ENCODE measurements around the gene ETFB. TPM values are rescaled to one million over a fixed set of nuclear protein-coding genes. Genes with fewer than 3 reads are reported as not detected.
A peak's percentile ranks its signal among the peaks of the same experiment; 100 is the strongest.

ETFB gene
- total RNA-seq, 4 donors from 2014 or later: 56.7 to 69.7 (median 63.6) TPM

DNA sequence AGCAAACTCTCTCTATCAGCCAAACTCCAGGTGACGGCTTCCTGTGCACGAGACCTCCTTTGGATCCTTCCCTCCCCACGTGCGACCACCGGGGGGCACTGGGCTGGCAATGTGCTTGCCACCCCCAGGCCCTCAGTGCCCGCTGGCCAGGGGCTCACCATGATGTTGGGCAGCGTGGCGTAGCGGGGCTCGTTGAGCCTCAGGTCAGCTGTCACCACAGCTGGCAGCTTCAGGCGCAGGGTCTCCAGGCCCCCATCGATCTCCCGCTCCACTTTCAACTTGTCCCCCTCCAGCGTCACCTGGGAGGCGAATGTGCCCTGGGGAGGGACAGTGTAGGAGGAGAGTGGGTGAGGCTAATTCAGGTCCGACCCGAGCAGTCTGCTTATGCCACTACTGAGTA, 19.4 kb downstream of the ETFB start:
- Histone ChIP-seq H3K27me3 (no peaks in the 10 kb centered on the region), H3K27ac (no peak overlapping the region), H3K36me3 (peaks cover 58% of the 10 kb centered on the region), H3K4me3 (no peak overlapping the region), H3K4me1 (no peaks in the 10 kb centered on the region), H3K9me3 (no peaks in the 10 kb centered on the region)
- no peak for DNase-seq (ENCODE audit: low spot score in 2 of 2)
- no CpG with 5 or more reads among the region's 17 CpGs for WGBS
- TF ChIP-seq EP300 (IDR thresholded peaks at IDR 0.05): no peak
- TF ChIP-seq, protein P1, sequence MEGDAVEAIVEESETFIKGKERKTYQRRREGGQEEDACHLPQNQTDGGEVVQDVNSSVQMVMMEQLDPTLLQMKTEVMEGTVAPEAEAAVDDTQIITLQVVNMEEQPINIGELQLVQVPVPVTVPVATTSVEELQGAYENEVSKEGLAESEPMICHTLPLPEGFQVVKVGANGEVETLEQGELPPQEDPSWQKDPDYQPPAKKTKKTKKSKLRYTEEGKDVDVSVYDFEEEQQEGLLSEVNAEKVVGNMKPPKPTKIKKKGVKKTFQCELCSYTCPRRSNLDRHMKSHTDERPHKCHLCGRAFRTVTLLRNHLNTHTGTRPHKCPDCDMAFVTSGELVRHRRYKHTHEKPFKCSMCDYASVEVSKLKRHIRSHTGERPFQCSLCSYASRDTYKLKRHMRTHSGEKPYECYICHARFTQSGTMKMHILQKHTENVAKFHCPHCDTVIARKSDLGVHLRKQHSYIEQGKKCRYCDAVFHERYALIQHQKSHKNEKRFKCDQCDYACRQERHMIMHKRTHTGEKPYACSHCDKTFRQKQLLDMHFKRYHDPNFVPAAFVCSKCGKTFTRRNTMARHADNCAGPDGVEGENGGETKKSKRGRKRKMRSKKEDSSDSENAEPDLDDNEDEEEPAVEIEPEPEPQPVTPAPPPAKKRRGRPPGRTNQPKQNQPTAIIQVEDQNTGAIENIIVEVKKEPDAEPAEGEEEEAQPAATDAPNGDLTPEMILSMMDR (IDR thresholded peaks at IDR 0.05): no peak
- no peak for TF ChIP-seq POLR2AphosphoS5 (IDR thresholded peaks at IDR 0.05)
- no peak for TF ChIP-seq POLR2A (IDR thresholded peaks at IDR 0.05)

DNA sequence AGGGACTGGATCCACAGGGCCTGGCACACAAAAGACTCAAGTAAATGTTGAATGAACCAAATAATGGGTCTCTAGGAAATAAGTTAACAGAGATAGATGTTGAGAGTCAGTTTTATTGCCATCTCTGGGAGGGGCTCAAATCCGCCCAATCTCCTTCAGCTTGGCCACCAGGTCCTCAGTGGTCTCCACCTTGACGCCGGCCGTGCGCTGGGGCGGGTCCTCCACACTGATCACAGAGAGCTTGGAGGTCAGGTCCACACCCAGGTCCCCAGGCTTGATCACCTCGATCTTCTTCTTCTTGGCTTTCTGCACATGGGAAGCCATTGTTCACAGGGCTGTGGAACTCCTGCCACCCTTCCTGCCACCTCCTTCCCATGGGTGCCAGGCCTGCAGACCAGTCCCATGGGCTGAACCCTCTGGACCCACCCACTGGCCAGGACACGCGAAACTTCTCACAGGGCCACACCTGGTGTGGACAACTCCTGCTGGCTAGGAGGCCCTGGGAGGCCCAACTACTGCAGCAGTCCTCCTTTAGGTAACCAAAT, 21.0 kb downstream of the ETFB start:
- Histone ChIP-seq H3K9me3 (no peaks in the 10 kb centered on the region), H3K36me3 (peaks cover 42% of the 10 kb centered on the region), H3K4me1 (peaks cover 3% of the 10 kb centered on the region), H3K27ac (no peak overlapping the region), H3K27me3 (no peaks in the 10 kb centered on the region), H3K4me3 (no peak overlapping the region)
- WGBS: 83% methylated on average over 1 of the region's 9 CpGs
- TF ChIP-seq EP300 (IDR thresholded peaks at IDR 0.05) (no peak), POLR2AphosphoS5 (IDR thresholded peaks at IDR 0.05) (no peak), POLR2A (IDR thresholded peaks at IDR 0.05) (no peak)
- TF ChIP-seq, protein P1 (IDR thresholded peaks at IDR 0.05): no peak
- DNase-seq (ENCODE audit: low spot score in 2 of 2): no peak

DNA sequence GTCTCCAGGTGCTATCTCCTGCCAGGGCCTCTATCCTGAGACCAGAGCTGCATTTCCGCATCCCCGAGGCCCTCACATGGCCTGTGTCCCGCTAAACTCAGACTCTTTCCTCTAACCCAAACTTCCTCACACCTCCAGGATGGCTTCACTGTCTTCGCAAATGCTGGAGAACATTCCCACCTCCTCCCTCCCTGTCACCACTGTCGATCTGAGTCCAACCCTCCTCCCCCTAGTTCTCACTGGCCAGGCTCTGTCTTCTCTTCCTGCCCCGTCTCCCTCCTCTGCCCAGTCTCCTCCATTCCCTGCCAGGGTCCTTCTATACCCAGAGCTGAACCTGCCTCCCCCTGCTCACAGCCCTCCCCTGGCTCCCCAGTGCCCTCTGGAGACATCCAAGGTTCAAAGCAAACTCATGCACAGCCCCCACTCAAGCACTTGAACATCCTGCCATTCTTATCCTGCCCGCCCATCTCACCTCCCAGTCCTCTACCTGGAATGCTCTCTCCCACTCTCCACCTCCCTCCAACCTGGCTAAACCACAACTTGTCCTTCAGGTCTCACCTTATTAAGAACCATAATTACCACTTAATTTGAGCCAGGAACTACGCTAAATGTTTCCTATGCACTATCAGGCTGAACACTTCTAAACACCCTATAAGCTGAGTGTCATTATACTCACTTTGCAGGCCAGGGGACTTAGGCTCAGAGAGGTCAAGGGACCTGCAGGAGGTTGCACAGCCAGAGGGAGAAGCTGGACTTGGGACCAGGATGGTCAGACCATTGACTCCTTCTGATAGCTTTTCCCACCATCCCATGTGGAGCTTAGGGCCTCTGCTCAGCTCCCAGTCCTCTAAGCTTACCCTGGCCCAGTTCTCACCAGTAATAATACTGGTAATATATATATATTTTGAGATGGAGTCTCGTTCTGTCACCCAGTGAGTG, 23.3 kb downstream of the ETFB start:
- Histone ChIP-seq H3K27ac (no peak overlapping the region), H3K9me3 (no peaks in the 10 kb centered on the region), H3K36me3 (peaks cover 30% of the 10 kb centered on the region), H3K4me1 (peaks cover 19% of the 10 kb centered on the region), H3K27me3 (no peaks in the 10 kb centered on the region), H3K4me3 (no peak overlapping the region)
- no peak for DNase-seq (ENCODE audit: low spot score in 2 of 2)
- TF ChIP-seq POLR2A (IDR thresholded peaks at IDR 0.05): no peak
- TF ChIP-seq EP300 (IDR thresholded peaks at IDR 0.05): no peak
- TF ChIP-seq, protein P1 (IDR thresholded peaks at IDR 0.05): no peak
- no peak for TF ChIP-seq POLR2AphosphoS5 (IDR thresholded peaks at IDR 0.05)
- WGBS: 45% methylated on average over 9 of the region's 9 CpGs

DNA sequence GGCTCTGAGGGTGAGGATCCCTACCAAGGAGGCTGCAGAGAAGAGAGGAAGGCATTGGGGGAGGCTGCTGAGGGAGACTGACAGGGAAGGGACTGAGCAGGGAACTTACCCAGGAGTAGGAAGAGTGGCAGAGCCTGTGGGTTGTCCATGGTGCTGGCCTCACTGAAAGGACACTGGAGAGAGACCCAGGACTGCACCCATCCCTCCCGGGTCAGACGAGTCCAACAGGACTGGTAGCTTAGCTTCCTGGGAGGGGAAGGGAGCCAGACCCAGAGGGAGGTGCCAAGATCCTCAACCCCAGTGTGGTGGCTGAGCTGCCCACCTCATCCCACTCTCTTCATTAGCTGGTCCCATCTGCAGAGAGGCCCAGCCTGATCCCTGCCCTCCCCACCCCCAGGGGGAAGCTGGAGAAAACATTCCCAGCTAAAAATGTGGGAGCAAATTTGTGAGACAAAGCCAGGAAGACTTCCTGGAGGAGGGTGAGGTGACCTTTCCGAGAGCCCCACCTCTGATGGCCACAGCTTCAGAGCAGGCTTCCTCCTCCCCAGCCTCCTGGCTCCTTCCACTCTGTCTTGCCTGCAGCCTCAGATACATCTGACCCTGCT, 24.1 kb downstream of the ETFB start, which contains the start of gene VSIG10L:
VSIG10L (minus strand) TSS at position 164 of the 605 bp plus-strand sequence; CDS start at position 149, 15 bp downstream.
- TF ChIP-seq, protein P1 (IDR thresholded peaks at IDR 0.05): no peak
- TF ChIP-seq POLR2A (IDR thresholded peaks at IDR 0.05) (no peak), EP300 (IDR thresholded peaks at IDR 0.05) (no peak), POLR2AphosphoS5 (IDR thresholded peaks at IDR 0.05) (no peak)
- Histone ChIP-seq H3K9me3 (no peaks in the 10 kb centered on the region), H3K4me1 (peaks cover 19% of the 10 kb centered on the region), H3K27ac (peak within 1 kb of the TSS; percentile 24), H3K36me3 (peaks cover 23% of the 10 kb centered on the region), H3K4me3 (peak within 1 kb of the TSS; percentile 69), H3K27me3 (no peaks in the 10 kb centered on the region)
- DNase-seq (ENCODE audit: low spot score in 2 of 2): no peak
- 51% methylated on average over 3 of the region's 3 CpGs for WGBS

DNA sequence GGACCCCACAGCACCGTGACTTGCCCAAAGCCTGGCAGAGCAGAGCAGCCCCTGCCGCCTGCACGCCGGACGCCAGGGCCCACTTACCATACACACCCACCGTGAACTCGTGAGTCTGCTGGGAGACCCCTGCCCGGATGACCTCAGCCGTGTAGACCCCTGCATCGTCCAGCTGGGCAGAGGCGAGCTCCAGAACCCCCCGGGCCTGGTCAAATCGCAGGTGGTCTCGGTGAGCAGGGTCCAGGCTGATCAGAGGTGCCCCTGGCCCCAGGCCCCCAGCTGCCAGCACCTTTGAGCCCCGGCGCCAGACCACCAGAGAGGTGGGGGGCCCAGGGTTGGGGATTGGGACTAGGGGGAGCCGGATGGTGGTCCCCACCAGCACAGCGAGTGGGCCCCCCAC, 25.1 kb downstream of the ETFB start:
- H3K4me1 ChIP-seq: peaks cover 19% of the 10 kb centered on the region
- no peaks in the 10 kb centered on the region for H3K9me3 ChIP-seq
- H3K36me3 ChIP-seq: peaks cover 13% of the 10 kb centered on the region
- DNase-seq (ENCODE audit: low spot score in 2 of 2): no peak
- TF ChIP-seq, protein P1 (IDR thresholded peaks at IDR 0.05): no peak
- TF ChIP-seq EP300 (IDR thresholded peaks at IDR 0.05) (no peak), POLR2AphosphoS5 (IDR thresholded peaks at IDR 0.05) (no peak), POLR2A (IDR thresholded peaks at IDR 0.05) (no peak)
- H3K4me3 ChIP-seq: peak overlapping the region; percentile 69
- H3K27ac ChIP-seq: peak overlapping the region; percentile 24
- H3K27me3 ChIP-seq: no peaks in the 10 kb centered on the region
- WGBS: 94% methylated on average over 13 of the region's 18 CpGs
